ENCODE results near the gene CLDND1.
A peak's percentile ranks its signal among the peaks of the same experiment; 100 is the strongest.

The CLDND1 gene

DNA sequence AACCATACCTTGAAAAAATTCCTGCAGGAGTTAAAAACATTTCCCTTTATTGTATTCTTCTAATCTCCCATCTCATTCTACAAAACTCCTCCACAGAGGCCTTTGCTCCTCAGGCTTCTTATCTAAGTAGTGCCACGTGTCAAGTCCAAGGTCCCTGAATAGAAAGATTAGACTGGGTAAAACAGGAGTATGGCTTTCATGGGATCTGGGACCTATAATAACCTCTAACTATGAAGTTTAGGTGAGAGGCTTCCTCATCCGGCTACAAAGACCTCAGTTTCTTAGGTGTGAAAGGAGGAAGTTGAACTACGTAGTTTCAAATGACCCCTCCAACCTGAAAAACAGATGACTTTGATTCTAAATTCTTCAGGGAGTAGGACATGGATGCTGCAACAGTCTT is 29.1 kb upstream of the CLDND1 start:
- DNase-seq (ENCODE audit: low read depth): no peak

DNA sequence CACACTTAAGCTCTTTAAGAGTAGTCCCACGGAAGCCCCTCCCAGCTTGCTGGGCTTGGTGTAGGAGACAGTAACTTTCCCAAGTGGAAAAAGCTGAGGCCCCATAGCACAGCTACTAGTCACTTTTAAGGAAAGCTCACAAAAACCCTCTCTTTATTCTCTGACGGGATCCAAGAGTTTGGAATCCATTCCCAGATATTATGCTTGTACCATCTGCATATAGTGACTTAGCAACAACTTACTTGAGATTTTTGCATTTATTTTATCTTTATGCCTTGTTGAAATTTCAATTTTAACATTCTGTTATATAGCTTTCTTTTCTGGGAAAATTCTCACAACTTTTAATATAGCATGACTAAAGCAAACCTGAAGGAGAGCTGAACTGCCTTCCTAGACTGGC is 28.5 kb upstream of the CLDND1 start:
- no peak for DNase-seq (ENCODE audit: low read depth)

DNA sequence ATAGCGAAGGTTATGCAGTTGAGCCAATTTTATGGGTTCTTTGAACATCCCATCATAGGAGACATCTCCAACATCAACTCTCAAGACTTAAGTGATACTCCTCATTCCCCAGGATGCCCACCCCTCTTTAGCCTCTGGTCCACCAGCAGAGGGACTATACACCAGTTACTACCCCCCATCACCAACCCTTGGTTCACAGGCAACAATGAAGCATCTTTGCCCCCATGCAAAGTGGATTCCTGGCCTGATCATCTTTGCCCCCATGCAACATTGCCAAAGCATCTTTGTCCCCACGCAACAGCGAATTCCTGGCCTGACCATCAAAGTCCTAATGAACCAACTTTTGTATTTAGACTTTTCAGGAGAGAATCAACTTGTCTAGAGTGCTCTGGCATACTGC is 28.1 kb upstream of the CLDND1 start:
- DNase-seq (ENCODE audit: low read depth): no peak

DNA sequence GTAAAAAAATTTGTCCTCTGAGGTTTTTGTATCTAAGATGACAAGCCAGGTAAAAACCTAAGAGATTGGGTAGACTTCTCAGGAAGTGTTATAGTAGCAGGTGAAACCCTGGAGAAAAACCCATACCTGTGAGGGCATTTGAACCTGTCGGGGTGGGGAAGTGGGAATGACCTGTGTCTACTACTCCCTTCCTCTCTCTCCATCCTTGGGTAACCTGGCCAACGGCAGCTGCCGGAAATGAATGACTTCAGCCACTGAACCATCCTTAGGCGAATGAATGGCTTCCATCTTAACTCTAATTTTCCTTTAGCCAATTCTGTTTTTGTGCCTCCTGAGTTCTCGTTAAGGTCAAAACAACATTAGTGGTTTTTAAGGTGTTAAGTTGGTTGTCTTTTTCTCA is 25.8 kb upstream of the CLDND1 start:
- DNase-seq (ENCODE audit: low read depth): no peak

- no peak for DNase-seq (ENCODE audit: low read depth)
Observed at GRCh38 chr3:98545940-98546339, 23.2 kb upstream of the CLDND1 start.

DNA sequence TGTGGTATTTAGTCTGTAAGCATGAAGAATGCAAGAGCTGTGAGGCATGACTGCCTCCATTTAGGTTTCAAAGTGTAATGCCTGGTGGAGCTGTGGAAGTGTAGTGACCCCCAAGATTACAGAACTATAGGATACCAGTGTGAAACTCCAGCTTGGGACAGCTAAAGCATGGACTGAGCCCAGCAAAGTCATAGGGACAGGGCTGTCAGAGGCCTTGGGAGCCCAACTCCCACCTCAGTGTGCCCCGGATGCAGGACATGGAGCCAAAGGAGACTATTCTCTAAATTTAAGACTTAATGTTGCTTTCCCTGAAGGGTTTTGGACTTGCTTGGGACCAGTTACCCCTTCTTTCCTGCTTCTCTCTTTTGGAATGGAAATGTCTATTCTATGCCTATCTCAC is 19.9 kb upstream of the CLDND1 start:
- no peak for DNase-seq (ENCODE audit: low read depth)

DNA sequence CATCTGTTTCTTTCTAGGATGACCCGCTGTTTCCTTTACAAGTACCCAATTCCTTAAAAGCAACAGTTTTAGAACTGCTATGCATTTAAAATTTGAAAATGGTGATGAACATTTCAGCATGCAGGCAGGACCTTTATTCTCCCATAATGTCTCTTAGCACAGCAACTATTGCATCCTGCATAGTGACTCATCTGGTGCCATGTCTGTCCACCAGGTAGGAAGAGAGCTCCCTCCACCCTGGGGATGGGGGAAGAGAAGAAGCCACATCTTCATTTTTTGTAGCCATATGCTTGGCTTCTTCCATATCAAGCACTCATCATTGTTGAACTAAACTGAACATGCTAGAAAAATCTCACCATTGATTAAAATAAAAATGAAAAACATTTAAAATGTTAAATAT is 19.0 kb upstream of the CLDND1 start:
- DNase-seq (ENCODE audit: low read depth): no peak

GRCh38 chr3:98540346-98540745 is 17.6 kb upstream of the CLDND1 start:
- DNase-seq (ENCODE audit: low read depth): no peak

DNA sequence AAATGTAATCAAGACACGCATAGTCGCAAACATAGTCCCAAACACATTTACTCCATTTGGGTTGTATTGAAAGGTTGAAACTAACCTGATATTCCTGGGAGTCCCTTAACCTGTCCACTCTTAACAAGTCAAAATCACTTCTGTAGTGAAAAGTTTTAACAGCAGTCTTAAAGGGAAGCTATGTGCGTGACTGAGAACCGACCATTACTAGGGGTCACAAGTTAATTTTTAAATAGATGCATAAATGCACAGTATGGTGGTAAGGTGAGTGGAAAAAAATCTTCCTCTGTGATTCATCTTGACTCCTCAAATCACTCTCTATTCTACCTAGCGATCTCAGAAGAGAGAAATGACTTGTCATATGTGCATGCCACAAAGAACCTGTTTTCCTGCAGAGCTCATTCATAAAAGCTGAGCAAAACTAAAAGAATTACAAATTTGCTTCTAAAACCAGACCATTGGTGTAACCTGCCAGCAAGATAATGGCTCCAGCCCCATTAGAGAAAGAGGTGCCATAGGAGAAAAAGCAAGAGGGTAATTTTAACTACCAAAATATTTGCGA is 13.8 kb upstream of the CLDND1 start:
- no peak for DNase-seq (ENCODE audit: low read depth)

- DNase-seq (ENCODE audit: low read depth): no peak
Observed at GRCh38 chr3:98534734-98535133, 12.0 kb upstream of the CLDND1 start.

GRCh38 chr3:98534168-98534567 is 11.5 kb upstream of the CLDND1 start:
- no peak for DNase-seq (ENCODE audit: low read depth)

GRCh38 chr3:98532709-98533571 is 10.2 kb upstream of the CLDND1 start:
- no peak for DNase-seq (ENCODE audit: low read depth)

- DNase-seq (ENCODE audit: low read depth): no peak
Observed at GRCh38 chr3:98532275-98532637, 9.6 kb upstream of the CLDND1 start.

- no peak for DNase-seq (ENCODE audit: low read depth)
Observed at GRCh38 chr3:98531622-98532274, 9.0 kb upstream of the CLDND1 start, which contains the start of gene GPR15. TSS of gene GPR15 (plus strand) at chr3:98531978. CDS start at chr3:98532034, 56 bp downstream.

- DNase-seq (ENCODE audit: low read depth): no peak
Observed at GRCh38 chr3:98530676-98531075, 8.0 kb upstream of the CLDND1 start.

GRCh38 chr3:98529856-98530459 is 7.3 kb upstream of the CLDND1 start:
- no peak for DNase-seq (ENCODE audit: low read depth)

GRCh38 chr3:98528474-98529346 is 6.0 kb upstream of the CLDND1 start:
- no peak for DNase-seq (ENCODE audit: low read depth)

GRCh38 chr3:98525494-98525893 is 2.8 kb upstream of the CLDND1 start:
- no peak for DNase-seq (ENCODE audit: low read depth)

- peak; percentile 31 for DNase-seq (ENCODE audit: low read depth)
Observed at GRCh38 chr3:98521897-98522543, 682 bp downstream of the CLDND1 start.

GRCh38 chr3:98519351-98519750 is 3.4 kb downstream of the CLDND1 start:
- DNase-seq (ENCODE audit: low read depth): no peak

DNA sequence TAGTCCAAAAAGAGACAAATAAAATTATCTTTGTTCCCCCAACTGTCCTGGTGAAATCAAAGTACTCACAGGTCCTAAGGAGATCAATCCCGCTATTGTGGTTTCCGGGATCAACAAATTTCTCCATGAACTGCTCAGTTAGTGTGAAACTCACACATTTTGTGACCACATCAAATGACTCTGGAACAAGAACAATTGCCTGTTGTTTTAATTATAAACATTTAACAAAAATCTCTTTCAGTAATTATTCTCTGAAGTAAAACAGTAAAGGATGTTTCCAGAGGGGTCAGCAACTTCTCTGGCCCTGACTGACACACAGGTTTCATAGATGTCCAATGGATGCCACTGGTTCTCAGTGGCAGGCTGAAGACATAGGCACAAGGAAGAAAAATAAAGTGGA is 3.9 kb downstream of the CLDND1 start:
- no peak for DNase-seq (ENCODE audit: low read depth)

All from stimulated activated CD8-positive, alpha-beta memory T cell treated with anti-CD3 and anti-CD28 coated beads, Interleukin-12 subunit alpha, Interleukin-12 subunit beta, amount 100 ng/mL, for 1 hour (primary cell).